IMR-90 (cell line): ENCODE data around the gene SYT3. TPM values are rescaled to one million over a fixed set of nuclear protein-coding genes. Genes with fewer than 3 reads are reported as not detected.
"Not testable (repeated sequence)": the region's sequence is repeated elsewhere in the genome, so short reads cannot be mapped to it uniquely, and the experiment has no call there.

ENCODE experiments used
- ATAC-seq: fragments of 200-7000 bp; cut with Tn5 transposase; 2 replicates; pipeline ENCODE4 v1.9.1; 2020; ENCODE audit warnings: low read depth, mild to moderate bottlenecking, moderate library complexity
- BruUV-seq: library from RNA; stranded (reverse); fragments of 400-500 nt; replicated peaks from 2 replicates; lab custom pipeline; 2021; lab: Mats Ljungman, UMichigan
- CTCF ChIA-PET: fragments of 300-600 bp; formaldehyde crosslinking; extraction: SDS; loops from one replicate; lab custom pipeline; 2021; ENCODE audit warnings: antibody characterized with exemption; lab: Yijun Ruan, JAX
- POLR2A ChIA-PET: fragments of 300-600 bp; sonication (Branson Sonifier 250); formaldehyde crosslinking; loops from one replicate; lab custom pipeline; 2022; ENCODE audit warnings: antibody characterized with exemption; ENCODE audit not compliant: unreplicated experiment; lab: Charles Lee
- DNase-seq: peaks from one replicate; pipeline ENCODE4 v3.0.0; 2013
- H2AFZ ChIP-seq: replicated peaks from 2 replicates; pipeline ENCODE3; 2013; ENCODE audit warnings: low read length, mild to moderate bottlenecking; ENCODE audit not compliant: poor library complexity
- H2AK5ac ChIP-seq: 2 replicates; pipeline ENCODE4 v1.6.1; 2013; ENCODE audit warnings: low read depth, low read length, inconsistent platforms
- H2AK9ac ChIP-seq: replicated peaks from 2 replicates; pipeline ENCODE3; 2013; ENCODE audit warnings: mild to moderate bottlenecking, low read depth, low read length, moderate library complexity; ENCODE audit not compliant: poor library complexity
- H2BK120ac ChIP-seq: 2 replicates; pipeline ENCODE4 v1.6.1; 2013; ENCODE audit warnings: low read depth, low read length, inconsistent platforms
- H2BK15ac ChIP-seq: 3 replicates; pipeline ENCODE4 v1.6.1; 2013; ENCODE audit warnings: low read depth, low read length, inconsistent platforms
- H2BK20ac ChIP-seq: 2 replicates; pipeline ENCODE4 v1.6.1; 2013; ENCODE audit warnings: low read depth, mild to moderate bottlenecking, inconsistent platforms, low read length, moderate library complexity
- H2BK5ac ChIP-seq: 2 replicates; pipeline ENCODE4 v1.6.1; 2013; ENCODE audit warnings: mild to moderate bottlenecking, low read depth, low read length, inconsistent platforms; ENCODE audit not compliant: poor library complexity, severe bottlenecking
- H3K14ac ChIP-seq: replicated peaks from 2 replicates; pipeline ENCODE4 v1.6.1; 2013; ENCODE audit warnings: low read depth, low read length, inconsistent platforms
- H3K18ac ChIP-seq: 2 replicates; pipeline ENCODE4 v1.6.1; 2013; ENCODE audit warnings: low read depth, low read length, control low read depth
- H3K23ac ChIP-seq: 2 replicates; pipeline ENCODE4 v1.6.1; 2013; ENCODE audit warnings: low read depth, low read length, inconsistent platforms
- H3K27ac ChIP-seq: 2 replicates; pipeline ENCODE4 v1.5.1; 2013; ENCODE audit warnings: mild to moderate bottlenecking, control low read depth, low read length; ENCODE audit not compliant: insufficient read depth
- H3K27me3 ChIP-seq: 2 replicates; pipeline ENCODE4 v1.6.1; 2013; ENCODE audit warnings: low read length; ENCODE audit not compliant: control insufficient read depth, insufficient read depth
- H3K36me3 ChIP-seq: 2 replicates; pipeline ENCODE4 v1.6.1; 2013; ENCODE audit warnings: low read length, mixed read lengths; ENCODE audit not compliant: control insufficient read depth, insufficient read depth
- H3K4ac ChIP-seq: 2 replicates; pipeline ENCODE4 v1.6.1; 2013; ENCODE audit warnings: low read depth, low read length, inconsistent platforms
- H3K4me1 ChIP-seq: 2 replicates; pipeline ENCODE4 v1.6.1; 2013; ENCODE audit warnings: low read length, mixed read lengths; ENCODE audit not compliant: control insufficient read depth, insufficient read depth
- H3K4me2 ChIP-seq: 2 replicates; pipeline ENCODE4 v1.6.1; 2013; ENCODE audit warnings: low read depth, mild to moderate bottlenecking, control low read depth, low read length, moderate library complexity
- H3K4me3 ChIP-seq: 2 replicates; pipeline ENCODE4 v1.5.1; 2013; ENCODE audit warnings: low read depth, mild to moderate bottlenecking, control low read depth, low read length, moderate library complexity; ENCODE audit not compliant: insufficient read depth
- H3K56ac ChIP-seq: 2 replicates; pipeline ENCODE4 v1.6.1; 2013; ENCODE audit warnings: low read length, inconsistent platforms; ENCODE audit not compliant: insufficient read depth; ENCODE audit errors: extremely low read depth
- H3K79me1 ChIP-seq, 2 experiments: 2 replicates each; pipeline ENCODE4 v1.6.1; 2013; ENCODE audit warnings: low read length in 2 of 2, inconsistent platforms in 1 of 2, low read depth in 1 of 2
- H3K9ac ChIP-seq: 2 replicates; pipeline ENCODE4 v1.6.1; 2013; ENCODE audit warnings: low read depth, low read length, control low read depth
- H3K9me1 ChIP-seq: 2 replicates; pipeline ENCODE4 v1.6.1; 2013; ENCODE audit warnings: low read length, inconsistent platforms; ENCODE audit not compliant: insufficient read depth
- H3K9me3 ChIP-seq: 2 replicates; pipeline ENCODE4 v1.6.1; 2013; ENCODE audit warnings: low read length; ENCODE audit not compliant: control insufficient read depth, insufficient read depth
- H4K20me1 ChIP-seq: 2 replicates; pipeline ENCODE4 v1.6.1; 2013; ENCODE audit warnings: low read length, inconsistent platforms; ENCODE audit not compliant: insufficient read depth
- H4K5ac ChIP-seq: 2 replicates; pipeline ENCODE4 v1.6.1; 2013; ENCODE audit warnings: mild to moderate bottlenecking, low read depth, low read length, control low read depth
- H4K8ac ChIP-seq, 2 experiments: 2 replicates each; pipeline ENCODE4 v1.6.1; 2013; ENCODE audit warnings: low read depth in 2 of 2, low read length in 2 of 2, control low read depth in 1 of 2, inconsistent platforms in 1 of 2
- H4K91ac ChIP-seq: 2 replicates; pipeline ENCODE4 v1.6.1; 2013; ENCODE audit warnings: low read depth, low read length, inconsistent platforms; ENCODE audit not compliant: insufficient read depth
- WGBS, 2 experiments: methylation state at CpG; one replicate each; pipeline versions ENCODE4 v1.1.5 to v1.1.7; 2013; ENCODE audit warnings: missing lambda C conversion rate in 2 of 2; ENCODE audit not compliant: insufficient read length in 1 of 2; ENCODE audit errors: extremely low coverage in 2 of 2; 5-methylcytosine and 5-hydroxymethylcytosine counted together
- dilution Hi-C: fragments of 300-500 bp; cut with HindIII; formaldehyde crosslinking; loops from one replicate; pipeline ENCODE4 v1.14.3; 2018; ENCODE audit warnings: low sequenced_read_pairs; ENCODE audit not compliant: unreplicated experiment
- in situ Hi-C: fragments of 300-500 bp; cut with MboI; formaldehyde crosslinking; loops from 3 replicates; pipeline ENCODE4 v1.14.3; 2019; ENCODE audit warnings: low sequenced_read_pairs, inconsistent platforms, mixed read lengths
- intact Hi-C: fragments of 100-400 bp; cut with micrococcal nuclease; formaldehyde crosslinking; loops from 2 replicates; pipeline ENCODE4 v1.10.0; 2022
- polyA plus RNA-seq, 3 experiments: library from polyadenylated mRNA; depleted of rRNA; stranded (reverse); fragments of >200 nt; gene quantifications; 2 replicates each; pipeline ENCODE4 v1.2.3, GENCODE V29; 2012; ENCODE audit warnings: low replicate concordance in 1 of 3
- total RNA-seq: library from RNA; depleted of rRNA; stranded (reverse); fragments of >200 nt; gene quantifications from 2 replicates; pipeline ENCODE4 v1.2.3, GENCODE V29; 2012

The SYT3 gene
- total and polyA plus RNA-seq, 2 of the 4 experiments (the other 2 are of a cell fraction): 0.05 TPM; not detected in 1

GRCh38 chr19:50581795-50582660, 57.7 kb downstream of the SYT3 start:
- H2BK15ac ChIP-seq, H2AK9ac ChIP-seq, in situ Hi-C loops, H4K8ac ChIP-seq, H2AFZ ChIP-seq, BruUV-seq, POLR2A ChIA-PET, H3K18ac ChIP-seq, H3K9me3 ChIP-seq, H2BK20ac ChIP-seq, CTCF ChIA-PET, H3K4me2 ChIP-seq, intact Hi-C loops, ATAC-seq, H3K9ac ChIP-seq, H2BK5ac ChIP-seq, H3K14ac ChIP-seq, H3K27me3 ChIP-seq, H3K9me1 ChIP-seq, H2BK120ac ChIP-seq, H3K36me3 ChIP-seq, H3K23ac ChIP-seq, DNase-seq, dilution Hi-C loops, H2AK5ac ChIP-seq, H3K4ac ChIP-seq, H4K5ac ChIP-seq, H3K56ac ChIP-seq, H3K27ac ChIP-seq, H3K79me1 ChIP-seq, H4K20me1 ChIP-seq, H3K4me3 ChIP-seq, H3K4me1 ChIP-seq, H4K91ac ChIP-seq: not testable (repeated sequence)
- WGBS, 2 experiments: 93% methylated on average over 2 of the region's 24 CpGs; no CpG with 5 or more reads in 1 of the 2 experiments
